ENCODE data around the gene VAC14.

VAC14 gene

DNA sequence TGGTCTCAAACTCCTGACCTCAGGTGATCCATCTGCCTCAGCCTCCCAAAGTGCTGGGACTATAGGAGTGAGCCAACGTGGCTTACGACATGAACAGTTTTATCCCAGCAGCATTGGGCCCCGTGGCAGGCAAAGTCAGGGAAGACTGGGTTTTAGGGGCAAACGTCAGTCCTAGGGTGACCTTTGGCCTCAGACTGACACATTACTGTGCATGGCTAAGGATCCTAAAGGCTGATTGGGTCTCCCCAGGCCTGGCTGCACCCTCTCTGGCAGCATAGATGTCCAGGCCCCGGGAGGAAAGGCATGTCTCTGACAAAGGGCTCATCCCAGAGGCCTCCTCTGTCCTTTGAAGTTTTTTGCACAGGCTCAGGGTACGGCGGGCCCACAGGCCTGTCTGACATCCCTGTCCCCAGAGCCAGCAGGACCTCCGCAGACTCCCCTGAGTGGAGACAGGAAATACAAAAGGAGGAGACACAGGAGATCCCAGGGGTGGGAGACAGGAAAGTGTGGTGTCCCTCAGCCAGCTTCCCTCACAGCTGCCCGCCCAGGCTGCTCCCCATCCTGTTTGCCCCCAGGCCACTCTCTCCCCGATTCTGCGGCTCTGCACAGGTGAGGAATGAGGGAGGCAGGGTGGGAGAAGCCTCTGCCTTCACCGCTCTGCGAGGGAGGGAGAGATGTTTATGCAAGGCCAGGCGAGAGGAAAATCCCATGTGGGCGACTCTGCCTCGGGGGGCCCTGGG lies 60.6 kb downstream of the VAC14 start:
- H3K9me3 ChIP-seq: no peaks in the 10 kb centered on the region
- no peak overlapping the region for H3K4me3 ChIP-seq (ENCODE audit: low read depth, low read length)
- H3K36me3 ChIP-seq: peaks cover 18% of the 10 kb centered on the region
- peaks cover 14% of the 10 kb centered on the region for H3K4me1 ChIP-seq
- no peaks in the 10 kb centered on the region for H3K27me3 ChIP-seq
- no peak for DNase-seq
- TF ChIP-seq, protein P1, sequence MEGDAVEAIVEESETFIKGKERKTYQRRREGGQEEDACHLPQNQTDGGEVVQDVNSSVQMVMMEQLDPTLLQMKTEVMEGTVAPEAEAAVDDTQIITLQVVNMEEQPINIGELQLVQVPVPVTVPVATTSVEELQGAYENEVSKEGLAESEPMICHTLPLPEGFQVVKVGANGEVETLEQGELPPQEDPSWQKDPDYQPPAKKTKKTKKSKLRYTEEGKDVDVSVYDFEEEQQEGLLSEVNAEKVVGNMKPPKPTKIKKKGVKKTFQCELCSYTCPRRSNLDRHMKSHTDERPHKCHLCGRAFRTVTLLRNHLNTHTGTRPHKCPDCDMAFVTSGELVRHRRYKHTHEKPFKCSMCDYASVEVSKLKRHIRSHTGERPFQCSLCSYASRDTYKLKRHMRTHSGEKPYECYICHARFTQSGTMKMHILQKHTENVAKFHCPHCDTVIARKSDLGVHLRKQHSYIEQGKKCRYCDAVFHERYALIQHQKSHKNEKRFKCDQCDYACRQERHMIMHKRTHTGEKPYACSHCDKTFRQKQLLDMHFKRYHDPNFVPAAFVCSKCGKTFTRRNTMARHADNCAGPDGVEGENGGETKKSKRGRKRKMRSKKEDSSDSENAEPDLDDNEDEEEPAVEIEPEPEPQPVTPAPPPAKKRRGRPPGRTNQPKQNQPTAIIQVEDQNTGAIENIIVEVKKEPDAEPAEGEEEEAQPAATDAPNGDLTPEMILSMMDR (IDR thresholded peaks at IDR 0.05; ENCODE audit: low read depth, low read length): no peak

DNA sequence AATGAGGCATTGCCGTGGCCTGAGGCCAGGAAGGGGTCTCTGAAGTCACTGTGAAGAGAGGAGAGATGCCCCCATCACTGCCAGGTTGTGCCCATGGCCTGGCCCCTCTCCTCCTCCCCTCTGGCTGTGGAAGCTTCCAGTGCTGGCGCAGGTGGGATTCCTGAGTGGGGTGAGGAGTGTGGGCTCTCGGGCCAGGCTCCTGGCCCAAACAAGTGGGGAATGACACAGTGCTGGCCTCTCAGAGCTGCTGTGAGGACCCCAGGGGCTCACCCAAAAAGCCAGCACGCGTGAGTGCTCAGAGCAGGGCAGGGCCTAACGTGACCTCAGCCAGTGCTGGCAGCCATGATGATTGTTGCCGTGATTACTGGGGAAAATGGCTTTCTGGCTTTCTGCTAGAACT lies 61.6 kb downstream of the VAC14 start:
- peaks cover 14% of the 10 kb centered on the region for H3K4me1 ChIP-seq
- TF ChIP-seq, protein P1 (IDR thresholded peaks at IDR 0.05; ENCODE audit: low read depth, low read length): no peak
- H3K4me3 ChIP-seq (ENCODE audit: low read depth, low read length): no peak overlapping the region
- DNase-seq: no peak
- no peaks in the 10 kb centered on the region for H3K27me3 ChIP-seq
- peaks cover 18% of the 10 kb centered on the region for H3K36me3 ChIP-seq
- H3K9me3 ChIP-seq: no peaks in the 10 kb centered on the region

DNA sequence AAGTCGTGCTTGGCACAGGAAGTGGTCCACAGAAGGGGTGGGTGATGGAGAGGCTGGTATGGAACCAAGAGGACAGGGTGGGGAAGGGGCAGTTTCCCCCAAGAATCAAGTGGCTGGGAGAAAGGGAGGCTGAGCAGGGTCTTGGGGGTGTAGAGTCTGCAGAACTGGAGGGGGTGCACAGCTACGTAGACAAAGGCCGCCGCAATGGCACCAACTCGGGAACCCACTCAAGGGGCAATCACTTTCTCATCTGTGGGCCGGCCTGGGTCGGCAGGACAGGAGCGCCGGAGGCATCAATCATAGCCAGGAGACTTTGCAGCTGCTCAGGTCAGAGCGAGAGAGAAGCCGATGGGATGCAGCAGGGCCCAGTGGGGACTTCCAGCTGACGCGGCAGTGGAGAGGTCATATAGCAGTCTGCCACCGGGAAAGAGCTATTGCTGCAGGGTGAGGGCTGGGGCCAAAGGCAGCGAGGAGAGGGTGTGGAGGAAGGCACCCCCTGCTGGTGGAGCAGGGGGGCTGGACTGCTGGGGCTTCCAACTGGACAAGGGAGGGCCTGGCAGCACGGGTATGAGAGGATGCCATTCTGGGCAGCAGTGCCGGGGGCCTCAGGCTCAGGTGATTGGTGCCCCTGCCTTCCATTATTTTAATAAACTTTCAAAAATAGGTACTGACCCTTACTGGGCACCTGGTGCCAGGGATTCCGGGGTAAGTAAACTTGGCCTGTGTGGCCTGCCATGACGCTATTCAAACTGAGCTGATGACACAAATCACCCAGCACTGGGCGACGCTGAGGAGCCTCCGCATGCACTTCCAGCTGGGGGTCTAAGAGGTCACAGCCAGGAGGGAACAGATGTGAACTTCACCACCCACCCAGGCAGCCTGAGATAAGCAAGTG lies 62.6 kb downstream of the VAC14 start:
- Histone ChIP-seq H3K27me3 (no peaks in the 10 kb centered on the region), H3K9me3 (no peaks in the 10 kb centered on the region), H3K4me3 (ENCODE audit: low read depth, low read length) (no peak overlapping the region), H3K4me1 (peaks cover 14% of the 10 kb centered on the region), H3K36me3 (peaks cover 13% of the 10 kb centered on the region)
- DNase-seq: peak; percentile 86
- TF ChIP-seq, protein P1 (IDR thresholded peaks at IDR 0.05; ENCODE audit: low read depth, low read length): peak; percentile 92

GRCh38 chr16:70737377-70738082 lies 63.4 kb downstream of the VAC14 start:
- Histone ChIP-seq H3K9me3 (no peaks in the 10 kb centered on the region), H3K27me3 (no peaks in the 10 kb centered on the region), H3K36me3 (peaks cover 5% of the 10 kb centered on the region), H3K4me1 (peaks cover 14% of the 10 kb centered on the region), H3K4me3 (ENCODE audit: low read depth, low read length) (no peak overlapping the region)
- TF ChIP-seq, protein P1 (IDR thresholded peaks at IDR 0.05; ENCODE audit: low read depth, low read length): no peak
- peak; percentile 77 for DNase-seq

GRCh38 chr16:70736465-70737376 lies 64.2 kb downstream of the VAC14 start:
- no peaks in the 10 kb centered on the region for H3K27me3 ChIP-seq
- DNase-seq: no peak
- H3K9me3 ChIP-seq: no peaks in the 10 kb centered on the region
- peaks cover 5% of the 10 kb centered on the region for H3K36me3 ChIP-seq
- no peak overlapping the region for H3K4me3 ChIP-seq (ENCODE audit: low read depth, low read length)
- TF ChIP-seq, protein P1 (IDR thresholded peaks at IDR 0.05; ENCODE audit: low read depth, low read length): no peak
- peaks cover 14% of the 10 kb centered on the region for H3K4me1 ChIP-seq

All from BE2C (cell line).